ENCODE data around the gene TGFBR3. TPM values are rescaled to one million over a fixed set of nuclear protein-coding genes. Genes with fewer than 3 reads are reported as not detected.

TGFBR3 gene
- total RNA-seq, 1 experiment from 2014 or later = 14.5 TPM

GRCh38 chr1:91925644-91926435 lies 39.9 kb upstream of the TGFBR3 start:
- no peak for TF ChIP-seq POLR2AphosphoS5 (IDR thresholded peaks at IDR 0.05; ENCODE audit: low read depth, low read length)
- TF ChIP-seq CTCF (IDR thresholded peaks at IDR 0.05) = no peak
- no peak for TF ChIP-seq SIN3A (IDR thresholded peaks at IDR 0.05; ENCODE audit: borderline replicate concordance, insufficient read depth, low read depth, low read length)
- TF ChIP-seq TCF7L2 (IDR thresholded peaks at IDR 0.05; ENCODE audit: low read depth, low read length) = no peak
- TF ChIP-seq REST (IDR thresholded peaks at IDR 0.05; ENCODE audit: insufficient read depth in 1 of 2, low read depth in 2 of 2, low read length in 1 of 2) = no peak
- H3K36me3 ChIP-seq (ENCODE audit: control insufficient read depth, insufficient read depth, low read length) = no peaks in the 10 kb centered on the region
- POLR2A ChIA-PET = no interaction called here
- no peaks in the 10 kb centered on the region for H3K27me3 ChIP-seq (ENCODE audit: control insufficient read depth, insufficient read depth, low read length)
- CTCF ChIA-PET = interaction anchor here (0.6 kb wide), 1 partner anchor 10 kb away, joined by 15 read pairs; no protein-coding TSS in a partner anchor
- DNase-seq (ENCODE audit: low read depth, low spot score) = no peak
- no peaks in the 10 kb centered on the region for H3K9me3 ChIP-seq (ENCODE audit: control insufficient read depth, insufficient read depth, low read depth, low read length)
- no peak overlapping the region for H3K4me3 ChIP-seq (ENCODE audit: low read depth in 2 of 2, low read length in 2 of 2)
- no peak for ATAC-seq
- H3K27ac ChIP-seq (ENCODE audit: low read length) = no peak overlapping the region
- no peaks in the 10 kb centered on the region for H3K4me1 ChIP-seq (ENCODE audit: control insufficient read depth, insufficient read depth, low read length)
- BruUV-seq (replicated peaks) = no TSS peak
- intact Hi-C loops (cut with micrococcal nuclease; ENCODE audit: unreplicated experiment) (loop anchor here (2.0 to 10.0 kb wide), 3 partner anchors 394 to 641 kb away; no protein-coding TSS in a partner anchor), in situ Hi-C loops (cut with HindIII; ENCODE audit: low pct_unique_long_range_greater_than_20kb, low sequenced_read_pairs) (no loop called here)

- ATAC-seq (no peak), DNase-seq (ENCODE audit: low read depth, low spot score) (no peak)
- Histone ChIP-seq H3K9me3 (ENCODE audit: control insufficient read depth, insufficient read depth, low read depth, low read length) (no peaks in the 10 kb centered on the region), H3K27me3 (ENCODE audit: control insufficient read depth, insufficient read depth, low read length) (no peaks in the 10 kb centered on the region), H3K36me3 (ENCODE audit: control insufficient read depth, insufficient read depth, low read length) (no peaks in the 10 kb centered on the region), H3K4me1 (ENCODE audit: control insufficient read depth, insufficient read depth, low read length) (no peaks in the 10 kb centered on the region), H3K27ac (ENCODE audit: low read length) (no peak overlapping the region), H3K4me3 (ENCODE audit: low read depth in 2 of 2, low read length in 2 of 2) (no peak overlapping the region)
- intact Hi-C loops (cut with micrococcal nuclease; ENCODE audit: unreplicated experiment) = loop anchor here (10.0 kb wide), 1 partner anchor 639 kb away; no protein-coding TSS in a partner anchor
- TF ChIP-seq POLR2AphosphoS5 (IDR thresholded peaks at IDR 0.05; ENCODE audit: low read depth, low read length) (no peak), CTCF (IDR thresholded peaks at IDR 0.05) (no peak), SIN3A (IDR thresholded peaks at IDR 0.05; ENCODE audit: borderline replicate concordance, insufficient read depth, low read depth, low read length) (no peak), TCF7L2 (IDR thresholded peaks at IDR 0.05; ENCODE audit: low read depth, low read length) (no peak), REST (IDR thresholded peaks at IDR 0.05; ENCODE audit: insufficient read depth in 1 of 2, low read depth in 2 of 2, low read length in 1 of 2) (no peak)
- in situ Hi-C loops (cut with HindIII; ENCODE audit: low pct_unique_long_range_greater_than_20kb, low sequenced_read_pairs) = no loop called here
- no TSS peak for BruUV-seq (replicated peaks)
- ChIA-PET POLR2A (no interaction called here), CTCF (no interaction called here)
Observed at GRCh38 chr1:91924146-91924545, 38.2 kb upstream of the TGFBR3 start.

Measured in Panc1 (cell line).